HCEC 1CT (cell line): ENCODE results near the gene TRAP1.
"Not testable (repeated sequence)": the region's sequence is repeated elsewhere in the genome, so short reads cannot be mapped to it uniquely, and the experiment has no call there.

Experiments
- DNase-seq: peaks from one replicate; pipeline ENCODE4 v3.0.0-alpha.2; 2017

The TRAP1 gene

GRCh38 chr16:3645108-3645503 lies 72.2 kb downstream of the TRAP1 start:
- DNase-seq, result no peak

DNA sequence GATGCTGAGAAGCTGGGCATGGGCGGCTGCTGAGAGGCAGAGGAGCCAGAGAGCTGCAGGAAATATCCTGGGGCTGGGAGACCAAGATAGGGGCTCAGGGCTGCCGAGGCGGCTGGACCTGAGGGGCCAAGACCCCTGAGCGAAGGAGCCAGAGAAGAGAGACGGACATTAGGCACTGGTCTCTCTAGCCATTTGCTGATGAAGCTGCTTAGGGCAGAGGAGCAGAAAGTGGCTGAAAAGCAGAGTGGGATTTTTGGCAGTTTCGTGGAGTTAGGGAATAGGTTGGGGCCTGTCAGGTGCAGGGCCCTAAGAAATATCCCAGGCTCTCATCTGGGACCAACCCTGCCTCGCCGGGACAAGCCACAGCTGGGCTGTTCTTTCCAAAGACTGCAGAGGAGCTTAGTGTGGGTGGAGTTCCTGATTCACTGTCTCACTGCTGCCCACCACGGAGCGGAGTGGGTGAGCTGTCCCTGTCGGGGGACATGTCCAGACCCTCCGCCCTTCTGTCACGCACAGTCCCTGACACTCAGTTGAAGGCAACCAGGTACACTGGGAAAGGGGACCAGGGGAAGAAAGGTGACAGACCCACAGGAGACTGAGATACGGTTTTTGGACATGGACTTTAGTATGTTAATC lies 74.1 kb downstream of the TRAP1 start:
- DNase-seq, result no peak

- no peak for DNase-seq
Observed at GRCh38 chr16:3642397-3643094, 74.8 kb downstream of the TRAP1 start.

- DNase-seq, result no peak
Observed at GRCh38 chr16:3641801-3642396, 75.4 kb downstream of the TRAP1 start.

- no peak for DNase-seq
Observed at GRCh38 chr16:3640632-3641501, 76.5 kb downstream of the TRAP1 start.

GRCh38 chr16:3640207-3640606 lies 77.1 kb downstream of the TRAP1 start:
- DNase-seq, result no peak

DNA sequence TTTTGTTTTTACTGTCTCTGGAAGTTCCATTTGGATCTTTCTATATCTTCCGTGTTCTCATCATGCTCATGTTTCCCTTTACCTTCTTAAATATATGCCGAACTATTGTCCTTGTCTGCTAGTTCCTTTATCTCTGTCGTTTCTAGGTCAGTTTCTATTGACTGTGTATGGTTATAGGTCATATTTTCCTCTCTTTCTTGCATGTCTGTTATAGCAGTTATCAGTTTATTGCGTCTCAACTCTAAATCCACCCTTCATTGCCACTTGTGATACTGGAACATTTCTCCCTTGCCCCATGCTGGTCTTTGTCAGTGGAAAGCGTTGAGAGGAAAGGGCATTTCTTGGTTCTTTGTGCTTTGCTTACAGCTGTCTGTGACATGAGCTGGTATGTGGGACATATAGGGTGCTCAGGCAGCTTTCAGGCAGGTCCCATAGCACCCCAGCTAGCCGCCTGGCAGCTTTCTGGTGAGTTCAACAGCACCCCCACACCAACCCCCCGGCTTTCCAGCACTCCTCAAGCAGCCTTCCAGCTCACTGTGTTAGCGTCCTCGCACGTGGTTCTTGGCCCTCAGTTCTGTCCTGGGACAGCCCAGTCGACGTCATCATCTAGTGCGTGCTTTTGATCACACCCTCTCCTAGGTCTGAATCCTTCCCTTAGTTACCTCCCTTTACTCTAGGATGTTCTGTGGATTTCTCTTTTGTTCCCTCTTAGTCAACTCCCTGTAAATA lies 78.2 kb downstream of the TRAP1 start:
- DNase-seq, result no peak

- no peak for DNase-seq
Observed at GRCh38 chr16:3637371-3637923, 79.9 kb downstream of the TRAP1 start.

- no peak for DNase-seq
Observed at GRCh38 chr16:3625911-3626732, 91.2 kb downstream of the TRAP1 start.

- DNase-seq, result no peak
Observed at GRCh38 chr16:3625331-3625730, 92.0 kb downstream of the TRAP1 start.

DNA sequence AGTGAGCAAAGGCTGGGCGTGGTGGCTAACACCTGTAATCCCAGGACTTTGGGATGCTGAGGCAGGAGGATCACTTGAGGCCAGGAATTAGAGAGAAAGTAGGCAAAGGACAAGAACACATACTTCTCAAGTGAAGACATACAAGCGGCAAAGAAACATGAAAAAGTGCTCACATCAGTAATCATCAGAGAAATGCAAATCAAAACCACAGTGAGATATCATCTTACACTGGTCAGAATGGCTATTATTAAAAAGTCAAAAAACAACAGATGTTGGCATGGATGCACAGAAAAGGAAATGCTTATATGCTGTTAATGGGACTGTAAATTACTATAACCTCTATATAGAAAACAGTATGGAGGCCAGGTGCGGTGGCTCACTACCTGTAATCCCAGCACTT lies 93.7 kb downstream of the TRAP1 start:
- DNase-seq, result no peak

- no peak for DNase-seq
Observed at GRCh38 chr16:3618769-3619141, 98.6 kb downstream of the TRAP1 start.

- DNase-seq, result no peak
Observed at GRCh38 chr16:3612510-3613466, 104.5 kb downstream of the TRAP1 start.

DNA sequence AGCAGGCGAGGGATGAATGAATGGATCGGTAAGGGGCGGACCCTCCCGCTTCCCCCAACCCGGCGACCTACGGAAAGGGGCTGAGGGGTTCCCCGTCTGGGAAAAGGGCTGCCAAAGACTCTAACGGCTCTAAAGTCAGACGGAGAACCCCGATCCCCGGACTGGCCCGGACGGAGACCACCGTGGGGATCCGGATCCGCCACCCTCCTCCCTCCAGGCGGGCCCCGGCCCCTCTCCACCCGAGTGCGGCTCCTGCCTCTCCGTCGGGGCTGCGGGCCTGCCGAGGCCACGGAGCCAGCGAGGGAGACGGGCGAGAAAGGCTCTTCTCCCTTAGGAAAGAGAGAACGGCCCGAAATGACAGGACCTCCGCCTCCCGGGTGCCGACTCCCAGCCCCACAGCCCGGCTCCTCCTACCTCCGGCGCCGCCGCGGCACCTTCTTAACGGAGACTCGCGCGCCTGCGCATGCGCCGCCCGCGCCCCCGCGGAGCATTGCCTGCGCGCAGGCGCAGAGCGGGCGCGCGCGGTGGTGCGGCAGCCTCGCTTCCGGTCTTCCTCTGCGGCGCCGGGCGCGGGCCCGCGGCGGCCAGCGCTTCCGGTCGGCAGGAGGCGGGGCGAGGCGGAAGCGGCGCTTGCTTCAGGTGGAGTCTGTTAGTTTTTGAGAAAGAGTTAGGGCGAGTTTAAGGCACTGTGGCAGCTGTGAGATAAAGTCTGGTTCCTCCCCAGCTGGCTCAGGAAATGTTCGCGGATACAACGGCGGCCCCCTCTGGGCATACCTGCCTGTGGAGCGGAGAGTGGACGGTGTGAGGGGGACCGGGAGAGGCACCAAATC lies 106.0 kb downstream of the TRAP1 start, which contains the start of gene SLX4:
Gene SLX4, minus strand, starts transcription at position 461 of the 830 bp plus-strand sequence. CDS start 2,642 bp downstream, outside the sequence.
- peak; percentile 87 for DNase-seq

DNA sequence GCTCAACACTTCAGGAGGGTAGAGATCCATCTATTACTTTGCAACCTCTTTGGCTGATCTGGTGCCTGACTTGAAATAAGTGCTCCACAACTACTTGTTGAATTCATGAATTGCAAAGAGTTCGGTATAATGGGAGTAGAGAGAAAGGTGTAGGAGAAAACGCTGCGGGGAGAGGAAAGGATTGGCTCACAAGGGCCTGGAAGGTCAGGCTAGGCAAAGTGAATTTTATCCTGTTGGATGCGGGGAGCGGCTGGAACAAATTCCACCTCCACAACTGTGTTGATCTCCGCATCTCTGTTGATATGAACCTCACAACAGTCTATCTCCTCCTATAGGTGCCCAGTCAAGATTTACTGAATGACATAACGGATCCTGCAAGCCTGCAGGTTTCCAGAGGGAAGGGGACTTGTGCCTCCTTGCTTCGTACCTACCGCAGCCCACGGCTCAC lies 106.6 kb downstream of the TRAP1 start:
- DNase-seq, result no peak

- DNase-seq, result no peak
Observed at GRCh38 chr16:3609895-3610697, 107.2 kb downstream of the TRAP1 start.

DNA sequence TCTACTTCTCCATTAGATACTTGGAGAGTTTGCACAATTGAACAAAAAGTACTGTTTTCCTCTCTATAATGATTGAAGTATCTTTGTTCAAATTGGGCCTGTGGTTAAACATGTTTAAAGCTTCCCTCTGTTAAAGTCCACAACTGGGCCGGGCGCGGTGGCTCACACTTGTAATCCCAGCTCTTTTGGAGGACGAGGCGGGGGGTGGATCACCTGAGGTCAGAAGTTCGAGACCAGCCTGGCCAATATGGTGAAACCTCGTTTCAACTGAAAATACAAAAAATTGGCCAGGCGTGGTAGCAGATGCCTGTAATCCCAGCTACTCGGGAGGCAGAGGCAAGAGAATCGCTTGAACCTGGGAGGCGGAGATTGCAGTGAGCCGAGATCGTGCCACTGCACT lies 108.3 kb downstream of the TRAP1 start:
- not testable (repeated sequence) for DNase-seq

GRCh38 chr16:3608069-3608468 lies 109.3 kb downstream of the TRAP1 start:
- no peak for DNase-seq
